ENCODE measurements around the gene CDC7.

DNA sequence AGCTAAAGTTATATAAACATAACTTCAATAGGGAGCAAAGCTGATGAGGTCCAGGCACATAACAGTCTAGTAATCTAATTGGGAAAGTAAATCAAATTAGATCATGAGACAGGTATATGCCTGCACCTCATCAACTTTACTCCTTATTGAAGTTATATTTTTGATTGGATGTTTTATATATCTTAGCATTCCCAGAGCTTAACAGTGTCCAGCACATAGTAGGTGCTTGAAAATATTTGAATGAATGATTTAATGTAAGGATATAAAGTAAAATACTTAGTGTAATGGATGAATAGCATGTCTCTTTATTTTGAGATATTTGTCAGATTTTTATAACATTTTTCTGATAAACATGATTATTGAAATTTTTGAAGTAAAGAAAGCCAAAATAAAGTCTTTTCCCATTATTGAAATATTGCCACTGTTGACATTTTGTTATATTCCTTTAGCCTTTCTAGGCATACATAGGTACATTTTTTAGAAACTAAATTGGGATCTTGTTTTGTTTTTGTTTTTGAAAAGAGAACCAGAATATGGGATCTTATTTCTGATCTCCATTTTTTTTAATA, 2.8 kb downstream of the CDC7 start:
- TF ChIP-seq CTCF (IDR thresholded peaks at IDR 0.05; ENCODE audit: insufficient read depth, low read depth, low read length) (no peak), EZH2 (IDR thresholded peaks at IDR 0.05; ENCODE audit: insufficient read depth, low read length) (no peak)

Data from astrocyte (in vitro differentiated cells and primary cell).